Osteocyte (in vitro differentiated cells): ENCODE results near the gene RGS19. TPM values are rescaled to one million over a fixed set of nuclear protein-coding genes. Genes with fewer than 3 reads are reported as not detected.

Experiments used
- DNase-seq: peaks from one replicate; pipeline ENCODE4 v3.0.0; 2021; ENCODE audit warnings: mixed read lengths; ENCODE audit not compliant: unreplicated experiment; ENCODE audit errors: extremely low spot score
- H3K27ac Mint-ChIP-seq: one replicate; pipeline ENCODE4 v1.8.0; 2021; ENCODE audit warnings: mild to moderate bottlenecking, mixed read lengths; ENCODE audit not compliant: unreplicated experiment
- H3K27me3 Mint-ChIP-seq: one replicate; pipeline ENCODE4 v1.8.0; 2021; ENCODE audit warnings: mixed read lengths; ENCODE audit not compliant: unreplicated experiment
- H3K36me3 Mint-ChIP-seq: one replicate; pipeline ENCODE4 v1.8.0; 2021; ENCODE audit warnings: mixed read lengths; ENCODE audit not compliant: unreplicated experiment
- H3K4me1 Mint-ChIP-seq: one replicate; pipeline ENCODE4 v1.8.0; 2021; ENCODE audit warnings: mixed read lengths; ENCODE audit not compliant: unreplicated experiment
- H3K4me3 Mint-ChIP-seq: one replicate; pipeline ENCODE4 v1.8.0; 2021; ENCODE audit warnings: mild to moderate bottlenecking, moderate library complexity, mixed read lengths; ENCODE audit not compliant: unreplicated experiment
- H3K9me3 Mint-ChIP-seq: one replicate; pipeline ENCODE4 v1.8.0; 2021; ENCODE audit warnings: mixed read lengths; ENCODE audit not compliant: unreplicated experiment
- total RNA-seq: library from RNA; stranded (reverse); gene quantifications from 2 replicates; pipeline ENCODE4 v1.2.1, GENCODE V29; 2021
- TF ChIP-seq, protein P1 (sequence below): fragments of 200-600 bp; sonication (generic); IDR thresholded peaks from 2 replicates; pipeline ENCODE4 v1.5.0; 2021; ENCODE audit warnings: antibody characterized with exemption, mild to moderate bottlenecking, moderate library complexity

The RGS19 gene
- total RNA-seq, 1 donor from 2014 or later, result 8.0 TPM

DNA sequence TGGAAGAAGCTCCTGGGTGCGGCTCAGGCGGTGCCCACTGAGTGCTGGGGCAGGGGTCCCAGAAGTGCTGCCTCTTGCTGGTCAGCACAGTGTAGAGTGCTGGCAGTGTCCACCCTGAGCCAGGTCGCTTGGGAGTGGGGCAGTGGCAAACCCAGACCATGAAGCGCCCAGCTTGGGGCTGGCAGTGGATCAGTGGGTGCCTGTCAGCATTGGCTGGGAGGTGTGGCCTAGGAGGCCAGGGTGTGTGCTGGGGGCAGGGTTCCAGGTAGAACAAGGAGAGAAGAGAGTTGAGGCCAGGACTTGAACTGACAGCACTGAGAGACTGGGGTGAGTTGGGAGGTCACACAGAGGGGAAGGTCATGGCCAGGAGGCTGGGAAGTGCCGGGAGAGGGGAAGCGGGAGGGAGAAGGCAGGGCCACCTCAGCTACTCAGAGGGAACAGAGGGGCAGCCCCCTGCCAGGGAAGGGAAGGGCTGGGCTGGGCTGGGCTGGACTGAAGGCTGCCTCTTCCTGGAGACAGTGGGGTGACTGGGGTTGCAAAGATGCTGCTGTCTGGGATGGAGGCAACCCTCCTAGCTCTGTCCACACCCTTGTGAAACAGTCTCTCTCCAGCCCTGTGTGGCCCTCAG is 12.2 kb downstream of the RGS19 start:
- no peaks in the 10 kb centered on the region for H3K9me3 Mint-ChIP-seq
- no peak overlapping the region for H3K4me3 Mint-ChIP-seq
- TF ChIP-seq, protein P1, sequence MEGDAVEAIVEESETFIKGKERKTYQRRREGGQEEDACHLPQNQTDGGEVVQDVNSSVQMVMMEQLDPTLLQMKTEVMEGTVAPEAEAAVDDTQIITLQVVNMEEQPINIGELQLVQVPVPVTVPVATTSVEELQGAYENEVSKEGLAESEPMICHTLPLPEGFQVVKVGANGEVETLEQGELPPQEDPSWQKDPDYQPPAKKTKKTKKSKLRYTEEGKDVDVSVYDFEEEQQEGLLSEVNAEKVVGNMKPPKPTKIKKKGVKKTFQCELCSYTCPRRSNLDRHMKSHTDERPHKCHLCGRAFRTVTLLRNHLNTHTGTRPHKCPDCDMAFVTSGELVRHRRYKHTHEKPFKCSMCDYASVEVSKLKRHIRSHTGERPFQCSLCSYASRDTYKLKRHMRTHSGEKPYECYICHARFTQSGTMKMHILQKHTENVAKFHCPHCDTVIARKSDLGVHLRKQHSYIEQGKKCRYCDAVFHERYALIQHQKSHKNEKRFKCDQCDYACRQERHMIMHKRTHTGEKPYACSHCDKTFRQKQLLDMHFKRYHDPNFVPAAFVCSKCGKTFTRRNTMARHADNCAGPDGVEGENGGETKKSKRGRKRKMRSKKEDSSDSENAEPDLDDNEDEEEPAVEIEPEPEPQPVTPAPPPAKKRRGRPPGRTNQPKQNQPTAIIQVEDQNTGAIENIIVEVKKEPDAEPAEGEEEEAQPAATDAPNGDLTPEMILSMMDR, result no peak
- H3K27ac Mint-ChIP-seq, result no peak overlapping the region
- DNase-seq, result no peak
- no peaks in the 10 kb centered on the region for H3K27me3 Mint-ChIP-seq
- H3K4me1 Mint-ChIP-seq, result peaks cover 20% of the 10 kb centered on the region
- no peaks in the 10 kb centered on the region for H3K36me3 Mint-ChIP-seq

DNA sequence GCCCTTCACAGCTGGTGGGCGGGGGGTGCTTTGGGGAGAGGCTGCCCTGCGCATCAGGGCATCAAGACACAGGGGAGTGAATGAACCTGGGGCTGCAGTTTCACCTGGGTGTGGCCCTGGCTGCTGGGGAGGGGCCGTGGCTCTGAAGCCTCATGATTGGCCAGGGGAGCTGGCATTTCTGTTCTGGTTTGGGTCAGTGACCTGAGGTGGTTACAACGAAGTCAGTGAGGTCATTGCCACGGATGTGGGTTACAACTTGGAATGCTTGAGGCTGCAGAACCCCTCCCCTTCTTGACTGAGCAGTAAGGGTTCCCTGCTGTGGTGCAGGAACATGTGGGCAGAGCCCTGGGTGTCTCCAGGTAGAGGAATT is 13.4 kb downstream of the RGS19 start:
- Mint-ChIP-seq H3K9me3 (no peaks in the 10 kb centered on the region), H3K36me3 (no peaks in the 10 kb centered on the region), H3K4me1 (peaks cover 20% of the 10 kb centered on the region), H3K4me3 (peak overlapping the region; percentile 18), H3K27ac (no peak overlapping the region), H3K27me3 (no peaks in the 10 kb centered on the region)
- no peak for DNase-seq
- TF ChIP-seq, protein P1, result no peak

DNA sequence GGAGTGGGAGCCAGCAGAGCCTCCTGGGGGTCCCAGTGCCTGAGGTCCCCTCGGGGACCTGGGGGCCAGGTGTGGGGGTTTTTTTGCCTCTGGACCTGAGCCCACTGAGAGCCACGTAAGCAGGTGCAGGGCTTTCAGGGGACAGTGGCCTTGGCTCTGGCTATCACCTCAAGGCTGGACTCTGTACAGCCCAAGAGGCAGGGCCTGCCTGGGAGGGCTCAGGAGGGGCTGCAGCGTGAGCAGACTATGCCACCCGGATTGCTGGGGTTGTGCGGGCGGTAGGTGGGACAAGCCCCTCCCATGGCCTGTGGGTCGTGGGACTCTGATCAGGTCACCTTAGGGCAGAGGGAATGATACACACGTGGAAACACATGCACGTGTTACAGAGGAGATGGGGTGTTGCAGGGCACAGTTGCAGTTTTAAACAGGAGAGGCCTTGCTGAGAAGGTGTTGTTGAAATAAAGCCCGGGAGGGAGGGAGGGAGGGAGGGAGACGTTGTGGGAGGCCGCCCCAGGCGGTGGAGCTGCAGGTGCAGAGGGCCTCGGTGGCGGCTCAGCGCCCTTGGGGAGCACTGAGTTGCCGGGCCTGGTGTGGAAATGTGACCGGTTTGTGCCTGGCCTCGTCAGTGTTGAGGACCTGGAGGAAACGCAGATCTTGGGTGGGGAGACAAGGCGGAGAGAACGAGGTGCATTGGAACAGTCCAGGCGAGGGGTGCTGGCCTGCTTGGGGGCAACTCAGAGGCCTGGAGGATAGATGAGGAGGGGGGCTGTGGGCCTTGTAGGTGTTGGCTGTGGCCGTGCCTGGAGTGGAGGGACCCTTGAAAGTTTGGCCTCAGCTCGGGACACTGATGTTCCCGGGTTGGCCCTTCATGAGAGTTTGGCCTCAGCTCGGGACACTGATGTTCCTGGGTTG is 14.0 kb downstream of the RGS19 start:
- no peak for DNase-seq
- H3K4me3 Mint-ChIP-seq, result peak overlapping the region; percentile 18

DNA sequence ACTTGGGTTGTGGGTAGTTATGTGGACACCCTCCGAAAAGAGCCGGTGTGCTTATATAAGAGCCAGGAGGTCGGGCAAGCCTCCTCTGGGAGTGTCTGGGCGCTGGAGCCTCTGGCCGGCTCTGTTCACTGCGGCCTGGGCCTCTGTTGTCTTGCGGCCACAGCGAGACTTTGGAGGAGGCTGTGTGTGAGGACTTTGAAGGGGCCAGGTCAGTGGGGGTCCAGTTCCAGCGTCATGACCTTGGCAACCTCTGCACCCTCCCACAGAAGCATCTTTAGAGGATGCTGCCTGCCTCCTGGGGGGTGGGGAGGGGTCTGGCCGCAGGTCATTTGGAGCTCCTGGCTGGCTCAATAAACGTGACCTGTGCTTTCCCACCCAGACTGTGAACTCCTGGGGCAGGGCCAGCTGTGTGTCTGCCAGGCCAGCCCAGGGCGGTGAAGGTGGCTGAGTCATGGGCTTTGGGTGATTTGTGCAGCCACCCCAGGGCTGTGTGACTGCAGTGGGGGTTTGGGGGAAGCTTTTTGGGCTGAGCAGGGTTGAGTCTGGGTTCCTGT is 15.1 kb downstream of the RGS19 start:
- no peaks in the 10 kb centered on the region for H3K36me3 Mint-ChIP-seq
- TF ChIP-seq, protein P1, result no peak
- DNase-seq, result no peak
- peak overlapping the region; percentile 72 for H3K27ac Mint-ChIP-seq
- H3K4me1 Mint-ChIP-seq, result peaks cover 23% of the 10 kb centered on the region
- H3K9me3 Mint-ChIP-seq, result no peaks in the 10 kb centered on the region
- H3K4me3 Mint-ChIP-seq, result peak overlapping the region; percentile 86
- H3K27me3 Mint-ChIP-seq, result no peaks in the 10 kb centered on the region

More for the DNA sequence above, 14.0 kb downstream of the RGS19 start:
- H3K27ac Mint-ChIP-seq, result no peak overlapping the region
- no peaks in the 10 kb centered on the region for H3K9me3 Mint-ChIP-seq
- H3K4me1 Mint-ChIP-seq, result peaks cover 20% of the 10 kb centered on the region
- TF ChIP-seq, protein P1, result no peak
- H3K27me3 Mint-ChIP-seq, result no peaks in the 10 kb centered on the region
- H3K36me3 Mint-ChIP-seq, result no peaks in the 10 kb centered on the region
